GM12878 (cell line): Measurements from ENCODE around the gene RNASE7. TPM values are rescaled to one million over a fixed set of nuclear protein-coding genes. Genes with fewer than 3 reads are reported as not detected.

Experiments used
- ATAC-seq: fragments of 200-7000 bp; cut with Tn5 transposase; 3 replicates; pipeline ENCODE4 v1.9.1; 2020; ENCODE audit warnings: mild to moderate bottlenecking, moderate library complexity
- BruUV-seq: library from RNA; stranded (reverse); fragments of 400-500 nt; replicated peaks from 2 replicates; lab custom pipeline; 2021; lab: Mats Ljungman, UMichigan
- CTCF ChIA-PET: fragments of 300-600 bp; sonication (Branson Sonifier 250); formaldehyde crosslinking; extraction: SDS; loops from one replicate; lab custom pipeline; 2021; ENCODE audit warnings: inconsistent platforms; lab: Yijun Ruan, JAX
- POLR2A ChIA-PET: fragments of 350-600 bp; formaldehyde crosslinking; extraction: SDS; loops from one replicate; lab custom pipeline; 2021; ENCODE audit warnings: inconsistent platforms; lab: Charles Lee
- RAD21 ChIA-PET: fragments of 300-600 bp; sonication (Branson Sonifier 250); formaldehyde crosslinking; loops from one replicate; lab custom pipeline; 2023; ENCODE audit warnings: antibody characterized with exemption; ENCODE audit not compliant: unreplicated experiment; lab: Charles Lee
- SMC1A ChIA-PET: fragments of 300-600 bp; sonication (Branson Sonifier 250); formaldehyde crosslinking; loops from one replicate; lab custom pipeline; 2023; ENCODE audit not compliant: unreplicated experiment, uncharacterized antibody; lab: Charles Lee
- DNase-seq: peaks from one replicate; pipeline ENCODE4 v3.0.0-alpha.2; 2011; ENCODE audit warnings: low read depth, low spot score
- FAIRE-seq: peaks from 3 replicates; lab custom pipeline; 2011; peaks lifted over from hg19 to GRCh38; lab: Jason Lieb, UNC
- H2AFZ ChIP-seq: 2 replicates; pipeline ENCODE4 v1.6.0; 2011; ENCODE audit warnings: low read depth, low read length, control low read depth; ENCODE audit not compliant: control insufficient read depth
- H3K27ac ChIP-seq: 2 replicates; pipeline ENCODE4 v1.5.1; 2011; ENCODE audit warnings: control low read depth; ENCODE audit not compliant: control insufficient read depth, insufficient read depth
- H3K27me3 ChIP-seq, 2 experiments: replicated peaks in 1 of 2; 2 replicates each; pipeline versions ENCODE4 v1.6.0 to v1.6.1; 2011; ENCODE audit warnings: low read length in 1 of 2; ENCODE audit not compliant: control insufficient read depth in 2 of 2, insufficient read depth in 2 of 2
- H3K36me3 ChIP-seq, 2 experiments: 2 replicates each; pipeline ENCODE4 v1.5.1; 2011; ENCODE audit warnings: low read length in 1 of 2; ENCODE audit not compliant: control insufficient read depth in 2 of 2, insufficient read depth in 2 of 2
- H3K4me1 ChIP-seq: 2 replicates; pipeline ENCODE4 v1.6.1; 2011; ENCODE audit warnings: mild to moderate bottlenecking, low read length, moderate library complexity, mixed read lengths; ENCODE audit not compliant: control insufficient read depth, insufficient read depth
- H3K4me2 ChIP-seq: 2 replicates; pipeline ENCODE4 v1.6.0; 2011; ENCODE audit warnings: control low read depth; ENCODE audit not compliant: control insufficient read depth, insufficient read depth
- H3K4me3 ChIP-seq: fragments of 200-600 bp; sonication (generic); 2 replicates; pipeline ENCODE4 v1.5.1; 2016
- H3K79me2 ChIP-seq: 2 replicates; pipeline ENCODE4 v1.6.0; 2011; ENCODE audit warnings: low read length; ENCODE audit not compliant: control insufficient read depth, insufficient read depth
- H3K9ac ChIP-seq: 2 replicates; pipeline ENCODE4 v1.8.0; 2011; ENCODE audit warnings: low read length, control low read depth, mixed read lengths; ENCODE audit not compliant: control insufficient read depth, insufficient read depth
- H3K9me3 ChIP-seq: replicated peaks from 3 replicates; pipeline ENCODE4 v1.5.1; 2011; ENCODE audit warnings: mild to moderate bottlenecking, low read length; ENCODE audit not compliant: control insufficient read depth, insufficient read depth
- H4K20me1 ChIP-seq: 2 replicates; pipeline ENCODE4 v1.6.0; 2011; ENCODE audit not compliant: control insufficient read depth, insufficient read depth
- ASH2L ChIP-seq: fragments of 300-600, 200-600 bp; sonication (generic); IDR thresholded peaks from 2 replicates; pipeline ENCODE4 v1.6.1; 2017; ENCODE audit warnings: low read depth, mild to moderate bottlenecking, borderline replicate concordance
- BRCA1 ChIP-seq: IDR thresholded peaks from 2 replicates; pipeline ENCODE4 v1.6.1; 2011; ENCODE audit warnings: low read depth, low read length, improper control_type of control experiment
- SIX5 ChIP-seq: IDR thresholded peaks from 2 replicates; pipeline ENCODE4 v1.6.1; 2011; ENCODE audit warnings: mild to moderate bottlenecking, low read depth, low read length, moderate library complexity; ENCODE audit not compliant: severe bottlenecking
- SMAD5 ChIP-seq: IDR thresholded peaks from 2 replicates; pipeline ENCODE4 v1.6.1; 2016; ENCODE audit warnings: antibody characterized with exemption, low read depth
- SP1 ChIP-seq: IDR thresholded peaks from one replicate; pipeline ENCODE4 v1.6.1; 2011; ENCODE audit warnings: low read depth, low read length
- TAF1 ChIP-seq: IDR thresholded peaks from 2 replicates; pipeline ENCODE4 v1.6.1; 2011; ENCODE audit warnings: mild to moderate bottlenecking, low read depth, low read length, borderline replicate concordance
- WGBS: methylation state at CpG from one replicate; pipeline ENCODE4 v1.1.6; 2016; ENCODE audit warnings: low lambda C conversion rate; ENCODE audit not compliant: insufficient replicate concordance, insufficient coverage; ENCODE audit errors: missing lambda C conversion rate; 5-methylcytosine and 5-hydroxymethylcytosine counted together
- in situ Hi-C: fragments of 300-500 bp; cut with MboI; formaldehyde crosslinking; loops from 9 replicates; pipeline ENCODE4 v1.14.3; 2018; ENCODE audit warnings: mixed read lengths
- intact Hi-C: fragments of 100-400 bp; cut with micrococcal nuclease; formaldehyde crosslinking; loops from one replicate; pipeline ENCODE4 v1.14.2; 2022; ENCODE audit not compliant: unreplicated experiment
- polyA plus RNA-seq, 11 experiments: library from polyadenylated mRNA; depleted of rRNA in 4 of 11; unstranded in 6 of 11; stranded (reverse) in 5 of 11; fragments of >200 nt; fragmentation: Nextera tagmentation in 4 of 11; fragmentation: Illumina TruSeq in 1 of 11; extraction: Ambion mirVana in 4 of 11; extraction: Trizol in 1 of 11; gene quantifications; 1 replicate in 1 of 11; 2 replicates in 10 of 11; pipeline versions ENCODE4 v1.2.1 to v1.2.3, GENCODE V29; 2011 to 2016; ENCODE audit warnings: inconsistent platforms in 2 of 11, missing spikeins in 2 of 11, low read depth in 1 of 11
- total RNA-seq, 4 experiments: library from RNA; depleted of rRNA in 3 of 4; stranded (reverse); fragments of >200 nt in 3 of 4; fragmentation: Illumina TruSeq in 1 of 4; extraction: Trizol in 1 of 4; gene quantifications; 2 replicates each; pipeline versions ENCODE4 v1.2.1 to v1.2.3, GENCODE V29; 2013 to 2021
- TF ChIP-seq, protein P1 (sequence below): fragments of 450-650 bp; IDR thresholded peaks from 2 replicates; pipeline ENCODE4 v1.6.1; 2017; ENCODE audit warnings: low read depth, mild to moderate bottlenecking, moderate library complexity
- TF ChIP-seq, protein P2 (sequence below): IDR thresholded peaks from 2 replicates; pipeline ENCODE4 v1.6.1; 2012; ENCODE audit warnings: improper control_type of control experiment, low read depth, low read length; ENCODE audit not compliant: insufficient replicate concordance

Gene RNASE7
- total and polyA plus RNA-seq, 10 of the 15 experiments (the other 5 are each of a cell fraction or from before 2014, with no cell fraction given): not detected

DNA sequence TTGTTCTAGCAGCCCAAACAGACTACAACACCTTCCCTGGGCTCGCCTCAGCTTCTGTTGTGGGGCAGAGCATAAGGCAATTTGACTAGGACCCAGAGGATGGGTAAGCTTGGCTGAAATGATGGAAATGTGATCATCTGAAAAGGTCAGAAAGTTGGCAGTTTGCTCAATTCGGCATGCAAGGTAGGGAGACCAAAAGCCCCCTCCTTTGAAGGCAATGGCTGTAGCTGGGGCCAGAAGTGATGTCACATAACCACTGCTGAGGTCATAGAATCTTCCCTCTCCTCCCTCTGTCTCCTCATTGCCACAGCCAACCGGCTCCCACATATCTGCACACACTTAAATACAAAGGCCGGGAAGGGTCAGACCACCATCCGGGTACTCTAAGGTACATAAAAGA lies 12.2 kb upstream of the RNASE7 start, which contains the start of gene TPPP2:
TSS of gene TPPP2 (plus strand) at position 301 of the 400 bp plus-strand sequence. CDS start 365 bp downstream, outside the sequence.
- no peak within 1 kb of the TSS for H3K4me2 ChIP-seq
- 36% methylated on average over 5 of the region's 5 CpGs for WGBS
- no peaks in the 10 kb centered on the region for H4K20me1 ChIP-seq
- no peak for DNase-seq
- POLR2A ChIA-PET: no interaction called here
- H3K27me3 ChIP-seq: peaks cover 2 to 13% of the 10 kb centered on the region in 2 experiments; a peak in 3 of 4 replicates
- H3K4me1 ChIP-seq: no peaks in the 10 kb centered on the region; the same call in 1 of the 2 replicates
- H3K36me3 ChIP-seq: no peaks in the 10 kb centered on the region
- no peak for ATAC-seq
- no peak within 1 kb of the TSS for H3K4me3 ChIP-seq
- SMC1A ChIA-PET: no interaction called here
- RAD21 ChIA-PET: no interaction called here
- no peak within 1 kb of the TSS for H2AFZ ChIP-seq
- FAIRE-seq: no peak
- H3K27ac ChIP-seq: no peak within 1 kb of the TSS
- no TSS peak for BruUV-seq
- TF ChIP-seq, protein P1, sequence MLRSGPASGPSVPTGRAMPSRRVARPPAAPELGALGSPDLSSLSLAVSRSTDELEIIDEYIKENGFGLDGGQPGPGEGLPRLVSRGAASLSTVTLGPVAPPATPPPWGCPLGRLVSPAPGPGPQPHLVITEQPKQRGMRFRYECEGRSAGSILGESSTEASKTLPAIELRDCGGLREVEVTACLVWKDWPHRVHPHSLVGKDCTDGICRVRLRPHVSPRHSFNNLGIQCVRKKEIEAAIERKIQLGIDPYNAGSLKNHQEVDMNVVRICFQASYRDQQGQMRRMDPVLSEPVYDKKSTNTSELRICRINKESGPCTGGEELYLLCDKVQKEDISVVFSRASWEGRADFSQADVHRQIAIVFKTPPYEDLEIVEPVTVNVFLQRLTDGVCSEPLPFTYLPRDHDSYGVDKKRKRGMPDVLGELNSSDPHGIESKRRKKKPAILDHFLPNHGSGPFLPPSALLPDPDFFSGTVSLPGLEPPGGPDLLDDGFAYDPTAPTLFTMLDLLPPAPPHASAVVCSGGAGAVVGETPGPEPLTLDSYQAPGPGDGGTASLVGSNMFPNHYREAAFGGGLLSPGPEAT: no peak
- TF ChIP-seq BRCA1 (no peak), ASH2L (no peak), SP1 (no peak), TAF1 (no peak), SIX5 (no peak), SMAD5 (no peak)
- TF ChIP-seq, protein P2, sequence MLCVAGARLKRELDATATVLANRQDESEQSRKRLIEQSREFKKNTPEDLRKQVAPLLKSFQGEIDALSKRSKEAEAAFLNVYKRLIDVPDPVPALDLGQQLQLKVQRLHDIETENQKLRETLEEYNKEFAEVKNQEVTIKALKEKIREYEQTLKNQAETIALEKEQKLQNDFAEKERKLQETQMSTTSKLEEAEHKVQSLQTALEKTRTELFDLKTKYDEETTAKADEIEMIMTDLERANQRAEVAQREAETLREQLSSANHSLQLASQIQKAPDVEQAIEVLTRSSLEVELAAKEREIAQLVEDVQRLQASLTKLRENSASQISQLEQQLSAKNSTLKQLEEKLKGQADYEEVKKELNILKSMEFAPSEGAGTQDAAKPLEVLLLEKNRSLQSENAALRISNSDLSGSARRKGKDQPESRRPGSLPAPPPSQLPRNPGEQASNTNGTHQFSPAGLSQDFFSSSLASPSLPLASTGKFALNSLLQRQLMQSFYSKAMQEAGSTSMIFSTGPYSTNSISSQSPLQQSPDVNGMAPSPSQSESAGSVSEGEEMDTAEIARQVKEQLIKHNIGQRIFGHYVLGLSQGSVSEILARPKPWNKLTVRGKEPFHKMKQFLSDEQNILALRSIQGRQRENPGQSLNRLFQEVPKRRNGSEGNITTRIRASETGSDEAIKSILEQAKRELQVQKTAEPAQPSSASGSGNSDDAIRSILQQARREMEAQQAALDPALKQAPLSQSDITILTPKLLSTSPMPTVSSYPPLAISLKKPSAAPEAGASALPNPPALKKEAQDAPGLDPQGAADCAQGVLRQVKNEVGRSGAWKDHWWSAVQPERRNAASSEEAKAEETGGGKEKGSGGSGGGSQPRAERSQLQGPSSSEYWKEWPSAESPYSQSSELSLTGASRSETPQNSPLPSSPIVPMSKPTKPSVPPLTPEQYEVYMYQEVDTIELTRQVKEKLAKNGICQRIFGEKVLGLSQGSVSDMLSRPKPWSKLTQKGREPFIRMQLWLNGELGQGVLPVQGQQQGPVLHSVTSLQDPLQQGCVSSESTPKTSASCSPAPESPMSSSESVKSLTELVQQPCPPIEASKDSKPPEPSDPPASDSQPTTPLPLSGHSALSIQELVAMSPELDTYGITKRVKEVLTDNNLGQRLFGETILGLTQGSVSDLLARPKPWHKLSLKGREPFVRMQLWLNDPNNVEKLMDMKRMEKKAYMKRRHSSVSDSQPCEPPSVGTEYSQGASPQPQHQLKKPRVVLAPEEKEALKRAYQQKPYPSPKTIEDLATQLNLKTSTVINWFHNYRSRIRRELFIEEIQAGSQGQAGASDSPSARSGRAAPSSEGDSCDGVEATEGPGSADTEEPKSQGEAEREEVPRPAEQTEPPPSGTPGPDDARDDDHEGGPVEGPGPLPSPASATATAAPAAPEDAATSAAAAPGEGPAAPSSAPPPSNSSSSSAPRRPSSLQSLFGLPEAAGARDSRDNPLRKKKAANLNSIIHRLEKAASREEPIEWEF: no peak
- no peak within 1 kb of the TSS for H3K9ac ChIP-seq
- CTCF ChIA-PET: no interaction called here
- H3K79me2 ChIP-seq: no peaks in the 10 kb centered on the region
- in situ Hi-C loops: no loop called here
- intact Hi-C loops: no loop called here
- no peaks in the 10 kb centered on the region for H3K9me3 ChIP-seq
